ENCODE results near the gene CHI3L1. TPM values are rescaled to one million over a fixed set of nuclear protein-coding genes. Genes with fewer than 3 reads are reported as not detected.

CHI3L1 gene
- total RNA-seq, 2 experiments from 2014 or later, result not detected

DNA sequence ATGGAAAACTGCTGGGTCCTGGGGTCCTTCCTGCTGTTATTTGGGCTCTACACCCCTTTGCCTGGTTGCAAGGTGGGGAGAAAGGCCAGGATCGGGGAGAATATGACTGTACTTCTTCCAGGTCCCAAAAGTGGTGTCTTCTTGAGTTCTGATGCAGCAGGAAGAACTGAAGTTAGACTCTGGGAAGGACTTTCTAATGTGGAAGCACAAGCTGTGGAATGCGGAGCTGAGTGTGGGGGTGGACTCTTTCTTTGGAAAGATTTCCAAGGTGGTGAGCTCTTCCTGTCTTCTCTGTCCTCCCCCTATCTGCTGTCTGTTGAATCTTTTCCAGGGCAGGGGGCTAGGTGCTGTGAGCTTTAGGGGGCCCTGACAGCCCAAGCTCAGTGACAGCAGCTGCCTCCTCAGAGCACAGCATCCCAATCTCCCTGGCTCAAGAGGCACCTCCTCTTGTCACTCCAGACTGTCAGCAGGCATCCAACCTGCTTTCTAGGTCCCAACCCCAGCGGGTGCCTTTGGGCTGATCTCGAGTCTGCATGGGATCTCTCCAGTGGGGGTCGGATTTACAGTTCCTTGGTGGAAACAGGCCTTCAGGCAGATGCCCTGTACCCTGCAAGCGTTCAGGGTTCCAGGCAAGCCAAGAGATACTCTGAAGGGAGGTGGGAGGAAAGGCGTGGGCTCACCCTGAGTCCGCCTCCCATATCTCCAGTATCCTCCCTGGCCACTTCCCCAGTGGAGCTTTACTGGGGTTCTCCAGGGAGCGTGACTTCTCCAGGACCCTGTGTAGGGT lies 35.8 kb downstream of the CHI3L1 start:
- Histone ChIP-seq H3K9me3 (ENCODE audit: low read length) (no peaks in the 10 kb centered on the region), H3K36me3 (ENCODE audit: insufficient read depth, low read length) (no peaks in the 10 kb centered on the region), H3K27ac (ENCODE audit: low read depth, low read length, poor library complexity, severe bottlenecking) (no peak overlapping the region), H3K4me1 (ENCODE audit: insufficient read depth, low read length, poor library complexity, severe bottlenecking) (no peaks in the 10 kb centered on the region), H3K4me2 (ENCODE audit: low read length) (no peak overlapping the region), H3K9me2 (ENCODE audit: insufficient read depth, low read length) (no peaks in the 10 kb centered on the region), H2AFZ (ENCODE audit: low read length) (no peak overlapping the region), H3K4me3 (ENCODE audit: low read depth, low read length, poor library complexity, severe bottlenecking) (no peak overlapping the region), H4K20me1 (ENCODE audit: insufficient read depth, low read length) (no peaks in the 10 kb centered on the region), H3K79me2 (ENCODE audit: insufficient read depth, low read depth, low read length) (no peaks in the 10 kb centered on the region)
- CTCF ChIA-PET (ENCODE audit: unreplicated experiment), result no interaction called here
- intact Hi-C loops (cut with micrococcal nuclease; ENCODE audit: unreplicated experiment), result no loop called here
- no peak for TF ChIP-seq EZH2phosphoT487 (IDR thresholded peaks at IDR 0.05; ENCODE audit: borderline replicate concordance, low read depth, low read length)
- TF ChIP-seq, protein P1, sequence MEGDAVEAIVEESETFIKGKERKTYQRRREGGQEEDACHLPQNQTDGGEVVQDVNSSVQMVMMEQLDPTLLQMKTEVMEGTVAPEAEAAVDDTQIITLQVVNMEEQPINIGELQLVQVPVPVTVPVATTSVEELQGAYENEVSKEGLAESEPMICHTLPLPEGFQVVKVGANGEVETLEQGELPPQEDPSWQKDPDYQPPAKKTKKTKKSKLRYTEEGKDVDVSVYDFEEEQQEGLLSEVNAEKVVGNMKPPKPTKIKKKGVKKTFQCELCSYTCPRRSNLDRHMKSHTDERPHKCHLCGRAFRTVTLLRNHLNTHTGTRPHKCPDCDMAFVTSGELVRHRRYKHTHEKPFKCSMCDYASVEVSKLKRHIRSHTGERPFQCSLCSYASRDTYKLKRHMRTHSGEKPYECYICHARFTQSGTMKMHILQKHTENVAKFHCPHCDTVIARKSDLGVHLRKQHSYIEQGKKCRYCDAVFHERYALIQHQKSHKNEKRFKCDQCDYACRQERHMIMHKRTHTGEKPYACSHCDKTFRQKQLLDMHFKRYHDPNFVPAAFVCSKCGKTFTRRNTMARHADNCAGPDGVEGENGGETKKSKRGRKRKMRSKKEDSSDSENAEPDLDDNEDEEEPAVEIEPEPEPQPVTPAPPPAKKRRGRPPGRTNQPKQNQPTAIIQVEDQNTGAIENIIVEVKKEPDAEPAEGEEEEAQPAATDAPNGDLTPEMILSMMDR (conservative IDR thresholded peaks at IDR 0.05; ENCODE audit: low read length), result no peak
- no TSS peak for BruUV-seq (replicated peaks)
- POLR2A ChIA-PET, result no interaction called here
- DNase-seq (ENCODE audit: low spot score), result no peak

DNA sequence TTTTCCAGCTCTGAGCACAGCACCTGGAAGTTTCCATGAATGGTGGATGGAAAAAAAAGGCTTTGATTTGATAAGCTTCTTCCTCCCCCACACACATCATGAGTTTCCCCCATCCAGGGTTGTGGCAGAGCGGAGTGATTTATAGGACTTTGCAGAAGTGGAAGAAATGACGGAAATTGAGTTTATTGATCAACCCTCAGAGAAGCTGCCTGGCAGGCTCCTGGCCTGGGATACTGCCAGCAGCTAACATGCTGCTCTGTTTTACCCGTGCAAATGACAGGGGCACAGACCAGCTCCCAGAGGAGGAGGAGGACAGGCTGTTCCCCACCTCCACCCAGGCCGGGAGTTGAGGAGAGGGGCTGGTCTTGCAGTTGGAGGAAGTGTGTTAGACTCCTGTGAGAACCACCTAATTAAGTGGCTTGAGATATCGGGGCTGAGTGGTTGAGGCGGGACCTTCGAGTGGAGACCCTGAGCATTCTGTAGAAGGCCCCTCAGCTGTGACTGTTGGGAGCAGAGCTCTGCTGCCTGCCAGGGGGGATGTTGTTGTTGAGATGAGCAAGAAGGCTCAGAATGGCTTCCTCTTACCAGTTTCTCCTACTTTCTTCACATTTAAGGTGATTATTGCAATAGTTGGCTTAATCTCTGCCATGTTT lies 37.2 kb downstream of the CHI3L1 start:
- Histone ChIP-seq H3K27ac (ENCODE audit: low read depth, low read length, poor library complexity, severe bottlenecking) (no peak overlapping the region), H3K4me3 (ENCODE audit: low read depth, low read length, poor library complexity, severe bottlenecking) (no peak overlapping the region), H2AFZ (ENCODE audit: low read length) (no peak overlapping the region), H3K4me1 (ENCODE audit: insufficient read depth, low read length, poor library complexity, severe bottlenecking) (no peaks in the 10 kb centered on the region), H3K79me2 (ENCODE audit: insufficient read depth, low read depth, low read length) (no peaks in the 10 kb centered on the region), H3K4me2 (ENCODE audit: low read length) (no peak overlapping the region), H3K36me3 (ENCODE audit: insufficient read depth, low read length) (no peaks in the 10 kb centered on the region), H3K9me3 (ENCODE audit: low read length) (no peaks in the 10 kb centered on the region), H3K9me2 (ENCODE audit: insufficient read depth, low read length) (no peaks in the 10 kb centered on the region), H4K20me1 (ENCODE audit: insufficient read depth, low read length) (no peaks in the 10 kb centered on the region)
- intact Hi-C loops (cut with micrococcal nuclease; ENCODE audit: unreplicated experiment), result no loop called here
- TF ChIP-seq, protein P1 (conservative IDR thresholded peaks at IDR 0.05; ENCODE audit: low read length), result no peak
- TF ChIP-seq EZH2phosphoT487 (IDR thresholded peaks at IDR 0.05; ENCODE audit: borderline replicate concordance, low read depth, low read length), result no peak
- ChIA-PET POLR2A (interaction anchor here (0.6 kb wide), 1 partner anchor 368 kb away, joined by 3 read pairs; no protein-coding TSS in a partner anchor), CTCF (ENCODE audit: unreplicated experiment) (no interaction called here)
- no TSS peak for BruUV-seq (replicated peaks)
- DNase-seq (ENCODE audit: low spot score), result no peak

DNA sequence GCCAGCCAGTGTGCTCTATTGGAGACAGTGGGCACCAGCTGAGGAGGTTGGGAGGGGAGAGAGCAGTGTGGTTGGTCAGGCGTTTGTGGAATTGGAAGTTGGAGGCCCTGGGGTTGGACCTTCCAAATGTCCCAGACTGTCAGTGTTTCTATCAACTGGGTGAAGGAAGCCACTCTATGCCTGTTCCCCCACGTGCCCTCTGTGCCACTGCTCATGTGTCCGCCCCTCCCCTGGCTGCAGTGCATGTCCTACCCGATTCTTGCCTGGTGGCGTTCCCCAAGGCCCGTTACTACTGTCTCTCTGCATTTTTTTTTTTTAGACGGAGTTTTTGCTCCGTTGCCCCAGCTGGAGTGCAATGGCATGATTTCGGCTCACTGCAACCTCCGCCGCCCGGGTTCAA lies 37.9 kb downstream of the CHI3L1 start:
- Histone ChIP-seq H3K9me3 (ENCODE audit: low read length) (no peaks in the 10 kb centered on the region), H3K4me3 (ENCODE audit: low read depth, low read length, poor library complexity, severe bottlenecking) (no peak overlapping the region), H3K9me2 (ENCODE audit: insufficient read depth, low read length) (no peaks in the 10 kb centered on the region), H3K4me2 (ENCODE audit: low read length) (no peak overlapping the region), H3K27ac (ENCODE audit: low read depth, low read length, poor library complexity, severe bottlenecking) (no peak overlapping the region), H2AFZ (ENCODE audit: low read length) (no peak overlapping the region), H3K36me3 (ENCODE audit: insufficient read depth, low read length) (no peaks in the 10 kb centered on the region), H3K79me2 (ENCODE audit: insufficient read depth, low read depth, low read length) (no peaks in the 10 kb centered on the region), H3K4me1 (ENCODE audit: insufficient read depth, low read length, poor library complexity, severe bottlenecking) (no peaks in the 10 kb centered on the region), H4K20me1 (ENCODE audit: insufficient read depth, low read length) (no peaks in the 10 kb centered on the region)
- no TSS peak for BruUV-seq (replicated peaks)
- ChIA-PET CTCF (ENCODE audit: unreplicated experiment) (no interaction called here), POLR2A (interaction anchor here (0.6 kb wide), 1 partner anchor 368 kb away, joined by 3 read pairs; no protein-coding TSS in a partner anchor)
- TF ChIP-seq, protein P1 (conservative IDR thresholded peaks at IDR 0.05; ENCODE audit: low read length), result no peak
- TF ChIP-seq EZH2phosphoT487 (IDR thresholded peaks at IDR 0.05; ENCODE audit: borderline replicate concordance, low read depth, low read length), result no peak
- no peak for DNase-seq (ENCODE audit: low spot score)
- intact Hi-C loops (cut with micrococcal nuclease; ENCODE audit: unreplicated experiment), result no loop called here
